GM23338 (cell line): ENCODE results near the gene RPS15A. TPM values are rescaled to one million over a fixed set of nuclear protein-coding genes. Genes with fewer than 3 reads are reported as not detected.

ENCODE experiments used
- ATAC-seq: fragments of 200-7000 bp; cut with Tn5 transposase; 3 replicates; pipeline ENCODE4 v1.9.1; 2020
- DNase-seq: peaks from one replicate; pipeline ENCODE4 v3.0.0-alpha.2; 2015; ENCODE audit warnings: low spot score
- H2AFZ ChIP-seq: fragments of 200-600 bp; sonication (generic); 2 replicates; pipeline ENCODE4 v1.8.0; 2016; ENCODE audit warnings: antibody characterized with exemption, mild to moderate bottlenecking, moderate library complexity
- H3F3A ChIP-seq: fragments of 200-600 bp; sonication (generic); replicated peaks from 2 replicates; pipeline ENCODE4 v1.8.0; 2017; ENCODE audit warnings: antibody characterized with exemption, mixed run types, low read depth
- H3K27ac ChIP-seq: fragments of 200-600 bp; sonication (generic); 2 replicates; pipeline ENCODE4 v1.6.1; 2016; ENCODE audit warnings: low read depth
- H3K27me3 ChIP-seq: fragments of 200-600 bp; sonication (generic); 2 replicates; pipeline ENCODE4 v1.8.0; 2016; ENCODE audit warnings: mild to moderate bottlenecking, mixed run types, moderate library complexity; ENCODE audit not compliant: insufficient read depth
- H3K36me3 ChIP-seq: fragments of 200-600 bp; sonication (generic); 2 replicates; pipeline ENCODE4 v1.8.0; 2016; ENCODE audit warnings: mild to moderate bottlenecking; ENCODE audit not compliant: insufficient read depth
- H3K4me1 ChIP-seq: fragments of 200-600 bp; sonication (generic); 2 replicates; pipeline ENCODE4 v1.8.0; 2016; ENCODE audit warnings: mild to moderate bottlenecking, moderate library complexity; ENCODE audit not compliant: insufficient read depth
- H3K4me2 ChIP-seq: fragments of 200-600 bp; sonication (generic); 2 replicates; pipeline ENCODE4 v1.7.1; 2017; ENCODE audit warnings: mixed run types
- H3K4me3 ChIP-seq: fragments of 200-600 bp; sonication (generic); 2 replicates; pipeline ENCODE4 v1.6.1; 2016; ENCODE audit warnings: mixed run types
- H3K79me2 ChIP-seq: fragments of 200-600 bp; sonication (generic); replicated peaks from 2 replicates; pipeline ENCODE4 v1.8.0; 2017; ENCODE audit warnings: mild to moderate bottlenecking; ENCODE audit not compliant: insufficient read depth
- H3K9me2 ChIP-seq: fragments of 200-600 bp; sonication (generic); 2 replicates; pipeline ENCODE4 v1.8.0; 2017; ENCODE audit not compliant: insufficient read depth
- H4K20me1 ChIP-seq: fragments of 200-600 bp; sonication (generic); replicated peaks from 2 replicates; pipeline ENCODE4 v1.8.0; 2017; ENCODE audit warnings: mild to moderate bottlenecking; ENCODE audit not compliant: insufficient read depth
- H3K27ac Mint-ChIP-seq: 2 replicates; pipeline ENCODE4 v1.8.0; 2020; ENCODE audit warnings: inconsistent platforms, mild to moderate bottlenecking, moderate library complexity, mixed read lengths
- H3K27me3 Mint-ChIP-seq: 3 replicates; pipeline ENCODE4 v1.8.0; 2022; ENCODE audit warnings: low read depth, mild to moderate bottlenecking, moderate library complexity, mixed read lengths, inconsistent platforms; ENCODE audit not compliant: insufficient read depth, poor library complexity
- H3K36me3 Mint-ChIP-seq: 3 replicates; pipeline ENCODE4 v1.8.0; 2021; ENCODE audit warnings: low read depth, mild to moderate bottlenecking, inconsistent platforms, moderate library complexity, mixed read lengths
- H3K4me1 Mint-ChIP-seq: 3 replicates; pipeline ENCODE4 v1.8.0; 2020; ENCODE audit warnings: mild to moderate bottlenecking, inconsistent platforms, mixed read lengths
- H3K4me3 Mint-ChIP-seq: 3 replicates; pipeline ENCODE4 v1.8.0; 2021; ENCODE audit warnings: moderate library complexity, mild to moderate bottlenecking, inconsistent platforms, mixed read lengths
- H3K9me3 Mint-ChIP-seq: 3 replicates; pipeline ENCODE4 v1.8.0; 2020; ENCODE audit warnings: moderate library complexity, mild to moderate bottlenecking, inconsistent platforms, mixed read lengths
- CREB1 ChIP-seq: fragments of 250-450 bp; sonication (Bioruptor Pico); IDR thresholded peaks from 2 replicates; pipeline ENCODE4 v1.5.0; 2020; ENCODE audit warnings: low read depth, mild to moderate bottlenecking, moderate library complexity
- CTCF ChIP-seq, 2 experiments: fragments of 200-600 bp in 1 of 2; sonication (generic) in 1 of 2; conservative IDR thresholded peaks; 2 replicates each; pipeline versions ENCODE4 v1.5.1 to v1.6.1; 2016 to 2017; ENCODE audit warnings: antibody characterized with exemption in 2 of 2, low read depth in 2 of 2, mild to moderate bottlenecking in 2 of 2, moderate library complexity in 1 of 2
- ETS1 ChIP-seq: IDR thresholded peaks from 2 replicates; pipeline ENCODE4 v1.6.1; 2016; ENCODE audit warnings: antibody characterized with exemption
- EZH2 ChIP-seq: fragments of 200-600 bp; sonication (generic); IDR thresholded peaks from one replicate; pipeline ENCODE4 v1.8.0; 2017; ENCODE audit warnings: antibody characterized with exemption, mild to moderate bottlenecking, low read depth; ENCODE audit not compliant: unreplicated experiment
- EZH2phosphoT487 ChIP-seq: fragments of 200-600 bp; sonication (generic); IDR thresholded peaks from one replicate; pipeline ENCODE4 v1.8.1; 2018; ENCODE audit warnings: antibody characterized with exemption; ENCODE audit not compliant: unreplicated experiment
- NANOG ChIP-seq: IDR thresholded peaks from 2 replicates; pipeline ENCODE4 v1.6.1; 2016; ENCODE audit warnings: antibody characterized with exemption, borderline replicate concordance
- REST ChIP-seq: IDR thresholded peaks from one replicate; pipeline ENCODE4 v1.6.1; 2018; ENCODE audit warnings: antibody characterized with exemption; ENCODE audit not compliant: unreplicated experiment
- STAT1 ChIP-seq: IDR thresholded peaks from one replicate; pipeline ENCODE4 v1.6.1; 2016; ENCODE audit warnings: antibody characterized with exemption; ENCODE audit not compliant: unreplicated experiment
- ZNF114 ChIP-seq: fragments of 250-450 bp; sonication (Bioruptor Pico); IDR thresholded peaks from 2 replicates; pipeline ENCODE4 v1.5.0; 2020; ENCODE audit warnings: mild to moderate bottlenecking, moderate library complexity
- polyA plus RNA-seq: library from polyadenylated mRNA; unstranded; fragments of >200 nt; fragmentation: Nextera tagmentation; extraction: Ambion mirVana; gene quantifications from 2 replicates; pipeline ENCODE4 v1.2.1, GENCODE V29; 2016
- total RNA-seq: library from RNA; depleted of rRNA; stranded (reverse); fragments of >200 nt; shearing (Covaris generic); gene quantifications from 2 replicates; pipeline ENCODE4 v1.2.3, GENCODE V29; 2014

The RPS15A gene
- total and polyA plus RNA-seq, 2 experiments from 2014 or later, result 2,163 to 2,171 TPM

- peaks cover 4% of the 10 kb centered on the region for H3K4me1 Mint-ChIP-seq
- H3K36me3 ChIP-seq, result peaks cover 80% of the 10 kb centered on the region
- peaks cover 5% of the 10 kb centered on the region for H4K20me1 ChIP-seq
- H3K27me3 ChIP-seq, result no peaks in the 10 kb centered on the region
- TF ChIP-seq CTCF (conservative IDR thresholded peaks at IDR 0.05; ENCODE audit: low read depth in 2 of 2), result no peak
- TF ChIP-seq EZH2, result no peak
- TF ChIP-seq REST, result no peak
- no peak for TF ChIP-seq EZH2phosphoT487
- TF ChIP-seq ZNF114 (CRISPR knock-in tag), result no peak
- no peak for TF ChIP-seq CREB1 (CRISPR knock-in tag)
- TF ChIP-seq ETS1, result no peak
- TF ChIP-seq NANOG, result no peak
- H3K9me3 Mint-ChIP-seq, result no peaks in the 10 kb centered on the region
- H3K27ac Mint-ChIP-seq, result no peak overlapping the region
- H3K4me3 Mint-ChIP-seq, result no peak overlapping the region
- no peaks in the 10 kb centered on the region for H3K9me2 ChIP-seq
- no peak overlapping the region for H2AFZ ChIP-seq
- no peak overlapping the region for H3K27ac ChIP-seq
- ATAC-seq (no peak), DNase-seq (no peak)
- 0 out of 2 replicates have a peak, but pooled peaks cover 5% of the 10 kb centered on the region for H3F3A ChIP-seq
- H3K4me3 ChIP-seq, result no peak overlapping the region
- H3K4me1 ChIP-seq, result no peaks in the 10 kb centered on the region; the same call in 1 of the 2 replicates
- H3K4me2 ChIP-seq, result no peak overlapping the region
- no peaks in the 10 kb centered on the region for H3K79me2 ChIP-seq
- peaks cover 6% of the 10 kb centered on the region for H3K27me3 Mint-ChIP-seq
- peaks cover 82% of the 10 kb centered on the region for H3K36me3 Mint-ChIP-seq
Observed at GRCh38 chr16:18832006-18832405, 41.9 kb upstream of the RPS15A start.

GRCh38 chr16:18829251-18829650 lies 39.1 kb upstream of the RPS15A start:
- Histone ChIP-seq H3K4me3 (no peak overlapping the region), H3K4me1 (no peaks in the 10 kb centered on the region; the same call in 1 of the 2 replicates), H2AFZ (no peak overlapping the region), H3K27me3 (no peaks in the 10 kb centered on the region), H3K27ac (no peak overlapping the region), H3K9me2 (no peaks in the 10 kb centered on the region), H3K79me2 (no peaks in the 10 kb centered on the region), H3K36me3 (peaks cover 52% of the 10 kb centered on the region), H3K4me2 (no peak overlapping the region), H3F3A (0 out of 2 replicates have a peak, but pooled peaks cover 5% of the 10 kb centered on the region), H4K20me1 (peaks cover 5% of the 10 kb centered on the region)
- Mint-ChIP-seq H3K4me3 (no peak overlapping the region), H3K4me1 (peaks cover 4% of the 10 kb centered on the region), H3K27ac (no peak overlapping the region), H3K36me3 (peaks cover 57% of the 10 kb centered on the region), H3K27me3 (peaks cover 7% of the 10 kb centered on the region), H3K9me3 (no peaks in the 10 kb centered on the region)
- no peak for TF ChIP-seq CTCF (conservative IDR thresholded peaks at IDR 0.05; ENCODE audit: low read depth in 2 of 2)
- TF ChIP-seq CREB1 (CRISPR knock-in tag), result no peak
- TF ChIP-seq STAT1, result no peak
- TF ChIP-seq REST, result no peak
- DNase-seq, result no peak
- no peak for ATAC-seq
